CD4-positive, alpha-beta T cell treated with Interleukin-6 at 100 ng/mL for 8 hours (primary cell): ENCODE data around the gene SFR1.
A peak's percentile ranks its signal among the peaks of the same experiment; 100 is the strongest.
"Not testable (repeated sequence)": the region's sequence is repeated elsewhere in the genome, so short reads cannot be mapped to it uniquely, and the experiment has no call there.

Source experiments
- DNase-seq: peaks from one replicate; pipeline ENCODE4 v3.0.0-alpha.2; 2020; ENCODE audit warnings: mixed read lengths, low spot score

SFR1 gene

GRCh38 chr10:104109908-104110662 is 11.9 kb upstream of the SFR1 start:
- DNase-seq, result no peak

- DNase-seq, result no peak
Observed at GRCh38 chr10:104113376-104113956, 8.5 kb upstream of the SFR1 start.

GRCh38 chr10:104117839-104118323 is 4.1 kb upstream of the SFR1 start:
- no peak for DNase-seq

GRCh38 chr10:104119996-104120395 is 2.0 kb upstream of the SFR1 start:
- no peak for DNase-seq

- no peak for DNase-seq
Observed at GRCh38 chr10:104120512-104120902, 1.5 kb upstream of the SFR1 start.

GRCh38 chr10:104120903-104121484 is 977 bp upstream of the SFR1 start:
- DNase-seq, result peak; percentile 84

GRCh38 chr10:104122225-104123107 is 495 bp downstream of the SFR1 start:
- DNase-seq, result no peak

GRCh38 chr10:104123397-104123796 is 1.4 kb downstream of the SFR1 start:
- DNase-seq, result no peak

- no peak for DNase-seq
Observed at GRCh38 chr10:104127411-104127810, 5.4 kb downstream of the SFR1 start.

GRCh38 chr10:104128214-104128613 is 6.2 kb downstream of the SFR1 start:
- DNase-seq, result no peak

GRCh38 chr10:104130041-104130440 is 8.1 kb downstream of the SFR1 start:
- no peak for DNase-seq

GRCh38 chr10:104138131-104138530 is 16.2 kb downstream of the SFR1 start:
- DNase-seq, result no peak

- no peak for DNase-seq
Observed at GRCh38 chr10:104139221-104139620, 17.2 kb downstream of the SFR1 start.

GRCh38 chr10:104142081-104142480 is 20.1 kb downstream of the SFR1 start:
- DNase-seq, result no peak

GRCh38 chr10:104143829-104144228 is 21.9 kb downstream of the SFR1 start:
- DNase-seq, result no peak

GRCh38 chr10:104144931-104145330 is 23.0 kb downstream of the SFR1 start:
- no peak for DNase-seq

- DNase-seq, result no peak
Observed at GRCh38 chr10:104146882-104147281, 24.9 kb downstream of the SFR1 start.

- DNase-seq, result no peak
Observed at GRCh38 chr10:104150139-104150538, 28.2 kb downstream of the SFR1 start.

- DNase-seq, result no peak
Observed at GRCh38 chr10:104151737-104152136, 29.8 kb downstream of the SFR1 start.

- DNase-seq, result no peak
Observed at GRCh38 chr10:104155591-104155990, 33.6 kb downstream of the SFR1 start.

- DNase-seq, result peak; percentile 44
Observed at GRCh38 chr10:104170610-104171254, 48.8 kb downstream of the SFR1 start.

- DNase-seq, result not testable (repeated sequence)
Observed at GRCh38 chr10:104174136-104174535, 52.2 kb downstream of the SFR1 start.
